Hematopoietic multipotent progenitor cell (in vitro differentiated cells): ENCODE measurements around the gene SLC22A7. TPM values are rescaled to one million over a fixed set of nuclear protein-coding genes. Genes with fewer than 3 reads are reported as not detected.
"Not testable (repeated sequence)": the region's sequence is repeated elsewhere in the genome, so short reads cannot be mapped to it uniquely, and the experiment has no call there.

ENCODE experiments used
- DNase-seq, 3 donors: peaks; one replicate each; pipeline ENCODE4 v3.0.0-alpha.2; 2011 to 2015; ENCODE audit warnings: low read depth in 2 of 3, low spot score in 2 of 3
- total RNA-seq: library from RNA; depleted of rRNA; stranded (reverse); fragments of >200 nt; gene quantifications from one replicate; pipeline ENCODE4 v1.2.3, GENCODE V29; 2012

Gene SLC22A7
- total RNA-seq, 1 donor: not detected

DNA sequence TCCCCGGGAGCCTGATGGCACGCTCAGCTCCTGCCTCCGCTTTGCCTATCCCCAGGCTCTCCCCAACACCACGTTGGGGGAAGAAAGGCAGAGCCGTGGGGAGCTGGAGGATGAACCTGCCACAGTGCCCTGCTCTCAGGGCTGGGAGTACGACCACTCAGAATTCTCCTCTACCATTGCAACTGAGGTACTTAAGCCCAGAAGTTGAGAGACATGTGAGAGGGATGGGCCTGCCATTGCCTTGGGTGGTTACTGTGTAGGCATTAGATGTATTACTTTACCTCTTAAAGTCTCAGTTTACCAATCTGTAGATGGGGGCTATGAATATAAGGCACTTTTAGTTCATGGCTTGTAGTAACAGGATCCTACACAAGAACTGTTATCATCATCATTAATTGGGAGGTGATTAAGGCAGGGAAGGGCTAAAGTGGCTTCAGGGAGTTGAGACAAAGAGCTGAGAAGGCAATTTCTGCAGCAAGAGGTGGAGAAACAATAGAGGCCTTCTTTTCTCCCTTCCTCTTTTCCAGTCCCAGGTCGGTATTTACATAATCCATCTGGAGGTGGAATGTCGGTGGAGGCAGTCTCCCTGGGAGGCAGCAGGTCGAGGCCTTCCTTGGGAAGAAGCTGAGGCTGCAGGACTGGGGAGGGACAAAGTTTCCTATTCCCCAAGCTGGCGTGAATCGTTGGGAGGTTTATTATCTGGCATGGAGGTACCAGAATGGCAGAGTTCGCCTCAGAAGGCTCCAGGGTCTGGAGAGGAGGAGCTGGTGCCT is 691 bp downstream of the SLC22A7 start:
- DNase-seq: no peak

DNA sequence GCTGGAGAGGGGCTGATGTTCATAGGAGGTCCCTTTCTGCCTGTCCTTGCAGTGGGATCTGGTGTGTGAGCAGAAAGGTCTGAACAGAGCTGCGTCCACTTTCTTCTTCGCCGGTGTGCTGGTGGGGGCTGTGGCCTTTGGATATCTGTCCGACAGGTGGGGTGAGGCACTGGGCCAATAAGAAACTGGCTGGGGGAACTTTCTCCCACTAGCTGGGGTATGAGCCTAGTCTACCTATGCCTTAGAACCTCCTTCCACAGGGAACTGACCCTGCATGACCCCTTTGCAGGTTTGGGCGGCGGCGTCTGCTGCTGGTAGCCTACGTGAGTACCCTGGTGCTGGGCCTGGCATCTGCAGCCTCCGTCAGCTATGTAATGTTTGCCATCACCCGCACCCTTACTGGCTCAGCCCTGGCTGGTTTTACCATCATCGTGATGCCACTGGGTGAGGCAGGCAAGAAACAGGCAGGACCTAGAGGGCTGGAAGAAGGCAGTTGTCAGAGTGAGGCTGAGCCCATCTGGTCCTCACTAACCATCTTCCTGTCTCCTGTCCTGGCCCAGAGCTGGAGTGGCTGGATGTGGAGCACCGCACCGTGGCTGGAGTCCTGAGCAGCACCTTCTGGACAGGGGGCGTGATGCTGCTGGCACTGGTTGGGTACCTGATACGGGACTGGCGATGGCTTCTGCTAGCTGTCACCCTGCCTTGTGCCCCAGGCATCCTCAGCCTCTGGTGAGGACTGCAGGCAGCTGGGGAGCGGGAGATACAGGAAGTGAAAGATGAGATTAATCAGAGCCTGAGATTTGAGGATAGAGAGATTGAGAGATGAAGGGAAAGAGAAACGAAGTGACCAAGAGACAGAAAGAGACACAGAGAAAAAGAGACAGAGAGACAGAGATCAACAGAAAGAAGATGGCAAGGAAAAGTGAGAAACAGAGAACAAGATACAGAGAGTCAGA is 1.6 kb downstream of the SLC22A7 start:
- no peak for DNase-seq

DNA sequence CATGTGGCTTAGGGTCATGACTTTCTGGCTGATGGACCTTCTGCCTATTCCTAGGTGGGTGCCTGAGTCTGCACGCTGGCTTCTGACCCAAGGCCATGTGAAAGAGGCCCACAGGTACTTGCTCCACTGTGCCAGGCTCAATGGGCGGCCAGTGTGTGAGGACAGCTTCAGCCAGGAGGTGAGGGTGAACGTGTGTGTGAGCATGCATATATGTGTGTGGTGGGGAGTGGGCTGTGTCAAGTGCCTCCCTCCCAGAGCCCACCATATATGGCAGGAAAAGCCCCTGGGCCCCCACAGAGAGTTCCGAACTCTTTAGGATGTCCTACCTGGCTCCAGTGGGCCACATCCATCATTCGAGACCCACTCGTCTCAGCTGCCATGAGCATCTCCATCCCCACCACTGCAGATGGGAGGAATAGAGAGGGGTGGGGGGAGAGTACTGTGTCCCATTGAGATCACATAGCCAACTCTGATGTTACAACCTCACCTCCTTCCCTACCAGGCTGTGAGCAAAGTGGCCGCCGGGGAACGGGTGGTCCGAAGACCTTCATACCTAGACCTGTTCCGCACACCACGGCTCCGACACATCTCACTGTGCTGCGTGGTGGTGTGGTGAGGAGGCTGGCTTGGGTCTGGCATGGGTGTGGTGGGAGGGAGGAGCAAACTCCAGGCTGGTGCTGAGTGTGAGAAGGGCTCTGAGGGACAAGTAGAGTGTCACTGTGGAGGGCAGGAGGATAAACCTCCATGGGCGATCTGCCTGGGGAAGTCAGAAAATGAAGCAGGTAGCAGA is 3.2 kb downstream of the SLC22A7 start:
- DNase-seq: no peak

DNA sequence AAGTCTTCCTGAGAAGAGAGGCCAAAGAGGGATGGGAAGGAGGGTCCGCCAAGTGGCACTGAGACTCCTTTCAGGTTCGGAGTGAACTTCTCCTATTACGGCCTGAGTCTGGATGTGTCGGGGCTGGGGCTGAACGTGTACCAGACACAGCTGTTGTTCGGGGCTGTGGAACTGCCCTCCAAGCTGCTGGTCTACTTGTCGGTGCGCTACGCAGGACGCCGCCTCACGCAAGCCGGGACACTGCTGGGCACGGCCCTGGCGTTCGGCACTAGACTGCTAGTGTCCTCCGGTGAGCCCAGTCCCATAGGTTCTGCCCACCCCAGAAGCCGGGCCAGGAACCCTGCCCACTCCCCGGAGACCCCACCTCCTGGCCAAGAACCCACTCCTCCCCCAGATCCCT is 4.1 kb downstream of the SLC22A7 start:
- no peak for DNase-seq

DNA sequence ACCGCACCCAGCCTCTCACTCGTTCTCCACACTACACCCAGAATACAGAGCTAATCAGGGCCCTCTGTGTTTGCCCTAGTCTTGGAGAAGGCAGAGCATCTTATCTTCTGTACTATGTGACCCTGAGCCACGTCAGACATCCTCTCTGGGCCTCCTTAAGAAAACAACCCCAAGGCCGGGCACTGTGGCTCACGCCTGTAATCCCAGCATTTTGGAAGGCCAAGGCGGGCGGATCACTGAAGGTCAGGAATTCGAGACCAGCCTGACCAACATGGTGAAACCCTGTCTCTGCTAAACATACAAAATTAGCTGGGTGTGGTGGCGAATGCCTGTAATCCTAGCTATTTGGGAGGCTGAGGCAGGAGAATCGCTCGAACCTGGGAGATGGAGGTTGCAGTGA is 4.9 kb downstream of the SLC22A7 start:
- DNase-seq: not testable (repeated sequence)

DNA sequence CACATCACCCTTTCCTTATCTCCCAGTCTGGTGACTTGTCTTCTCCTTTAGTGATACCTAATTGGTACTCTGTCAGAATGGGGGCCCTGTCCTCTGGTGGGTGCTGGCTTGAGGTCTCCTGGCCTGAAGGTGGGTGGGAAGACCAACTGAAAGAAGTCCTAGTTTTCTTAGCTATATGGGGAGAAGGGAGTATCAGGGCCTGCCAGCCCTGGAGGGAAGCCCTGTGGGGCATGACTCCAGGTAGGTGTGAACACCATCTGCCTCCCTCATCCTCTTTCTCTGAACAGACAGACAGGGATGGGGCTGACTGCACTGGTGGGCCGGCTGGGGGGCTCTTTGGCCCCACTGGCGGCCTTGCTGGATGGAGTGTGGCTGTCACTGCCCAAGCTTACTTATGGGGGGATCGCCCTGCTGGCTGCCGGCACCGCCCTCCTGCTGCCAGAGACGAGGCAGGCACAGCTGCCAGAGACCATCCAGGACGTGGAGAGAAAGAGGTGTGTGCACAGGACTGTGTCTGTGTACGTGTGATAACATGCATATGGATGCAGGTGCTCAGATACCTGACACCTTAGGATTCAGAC is 5.8 kb downstream of the SLC22A7 start:
- no peak for DNase-seq

DNA sequence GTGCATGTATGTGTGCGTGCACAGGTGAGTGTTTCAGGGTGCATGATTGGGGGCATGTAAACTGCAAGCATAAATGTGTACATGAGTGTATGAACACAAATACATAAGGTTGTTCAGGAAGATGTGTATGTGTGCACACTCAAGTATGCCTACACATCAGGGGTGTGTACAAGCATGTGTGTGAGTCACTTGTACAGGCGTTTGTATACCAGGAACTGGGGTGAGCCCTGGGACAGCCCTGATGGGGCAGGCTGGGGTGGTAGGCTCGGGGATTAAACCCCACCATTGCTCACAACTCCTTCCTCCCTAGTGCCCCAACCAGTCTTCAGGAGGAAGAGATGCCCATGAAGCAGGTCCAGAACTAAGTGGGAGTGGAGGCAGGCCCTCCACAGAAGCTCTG is 6.3 kb downstream of the SLC22A7 start:
- DNase-seq: no peak

DNA sequence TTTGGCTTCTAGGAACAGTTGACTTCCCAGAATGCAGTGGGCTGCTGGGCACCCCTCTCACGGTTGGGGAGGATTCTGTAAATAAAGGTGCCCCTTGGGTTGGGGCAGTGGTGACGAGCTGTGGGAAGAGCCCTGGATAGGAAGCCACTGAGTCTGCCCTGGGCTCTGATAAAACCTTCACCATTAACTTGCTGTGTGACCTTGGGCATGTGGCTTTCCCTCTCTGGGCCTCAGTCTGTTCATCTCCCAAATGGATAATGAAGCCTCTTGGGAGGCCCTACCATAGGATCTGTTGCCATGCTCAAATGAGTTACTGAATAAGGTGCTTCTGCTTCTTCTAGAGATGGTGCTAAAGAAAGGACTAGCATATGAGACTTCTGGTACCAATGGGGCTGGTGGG is 6.8 kb downstream of the SLC22A7 start:
- no peak for DNase-seq

DNA sequence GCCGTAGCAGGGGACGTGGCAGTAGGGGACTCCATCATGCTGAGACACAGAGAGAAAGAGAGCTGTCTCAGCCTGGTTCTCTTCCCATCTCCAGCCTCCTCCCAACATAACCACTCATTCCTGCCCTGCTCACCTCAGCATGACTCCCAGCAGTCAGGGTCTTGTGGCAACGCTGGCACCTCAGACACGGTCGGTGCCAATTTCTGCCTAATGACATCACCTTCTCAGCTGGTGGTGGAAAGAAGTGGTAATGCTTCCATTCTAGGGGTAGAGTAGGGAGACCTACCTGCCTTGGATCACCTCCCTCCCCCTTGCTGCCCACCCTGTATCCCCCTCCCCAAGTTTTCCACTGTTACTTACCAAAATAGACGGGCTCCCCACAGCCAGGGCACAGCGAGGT is 8.0 kb downstream of the SLC22A7 start:
- DNase-seq: no peak

DNA sequence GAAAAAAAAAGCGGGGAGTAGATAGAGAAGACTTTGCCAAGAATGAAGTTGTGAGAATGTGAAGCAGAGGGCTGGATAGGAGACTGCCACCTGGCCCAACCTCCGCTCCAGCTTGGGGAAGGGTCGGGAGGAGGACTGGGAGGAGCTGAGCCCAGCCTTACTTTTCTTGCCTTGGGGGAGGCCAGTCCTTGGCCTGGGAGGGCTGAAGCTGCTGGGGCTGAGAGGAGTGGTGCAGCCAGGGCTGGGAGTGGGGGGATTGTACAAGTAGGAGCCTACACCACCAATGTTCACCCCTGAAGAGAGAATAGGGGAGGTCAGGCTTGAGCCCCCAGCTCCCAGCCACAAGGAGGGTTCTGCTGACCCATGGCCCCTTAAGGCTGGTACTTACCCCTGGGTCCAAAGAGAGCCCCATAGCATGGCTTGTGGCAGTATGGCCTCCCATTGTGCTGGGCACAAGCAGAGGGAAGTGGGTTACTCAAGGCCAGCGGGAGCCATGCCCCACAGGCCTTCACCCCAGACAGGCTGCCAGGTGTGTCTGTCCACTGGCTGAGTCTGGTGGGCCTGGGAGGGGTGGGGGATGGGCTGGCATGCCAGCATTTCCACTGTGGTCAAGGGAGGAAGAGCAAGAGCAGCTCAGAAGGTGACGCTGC is 9.5 kb downstream of the SLC22A7 start:
- DNase-seq: no peak

DNA sequence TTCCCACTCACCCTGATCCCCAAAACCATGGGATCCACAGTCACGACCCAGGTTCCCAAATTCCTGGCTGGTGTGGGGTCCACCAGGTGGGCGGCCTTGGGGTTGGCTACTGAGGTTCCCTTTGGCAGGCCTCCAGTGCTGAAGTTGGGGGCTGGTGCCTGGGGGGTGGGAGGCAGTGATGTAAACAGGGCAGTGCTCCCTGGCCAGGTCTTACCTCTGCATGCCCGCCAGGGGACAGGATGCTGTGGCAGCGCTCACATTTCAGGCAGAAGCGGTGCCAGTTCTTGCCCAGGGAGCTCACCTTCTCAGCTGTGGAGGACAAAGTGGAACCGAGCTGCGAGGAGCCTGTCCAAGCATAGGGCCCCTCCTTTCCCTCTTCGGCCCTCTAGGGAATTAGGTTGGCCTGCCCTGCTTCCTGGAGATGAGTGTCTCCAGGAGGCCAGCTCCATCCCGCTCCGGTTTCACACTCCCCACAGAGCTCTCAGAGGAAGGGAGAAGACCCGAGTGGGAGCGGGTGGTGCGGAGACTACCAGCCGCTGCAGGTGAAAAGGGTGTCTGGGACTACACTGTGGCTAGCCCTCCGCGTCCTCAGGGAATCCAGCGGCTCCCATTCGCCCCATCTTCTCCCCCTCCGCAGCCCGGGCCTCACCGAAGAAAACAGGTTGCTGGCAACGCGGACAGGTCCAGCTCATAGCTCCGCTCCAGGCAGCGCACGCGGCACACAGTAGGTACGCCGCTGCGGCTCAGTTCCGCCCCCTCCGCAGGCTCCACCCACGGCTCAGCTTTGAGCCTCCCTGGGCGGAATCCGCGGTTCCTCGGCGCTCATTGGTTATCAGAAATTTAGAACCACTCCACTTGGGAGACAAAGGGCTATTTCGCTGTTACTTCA is 10.3 kb downstream of the SLC22A7 start, which contains the start of gene CRIP3:
Gene CRIP3 (minus strand): TSS at position 726 of the 889 bp plus-strand sequence. CDS start 34 bp downstream, at position 692.
- DNase-seq: peak in 2 of 3 donors; percentile 58 to 67

DNA sequence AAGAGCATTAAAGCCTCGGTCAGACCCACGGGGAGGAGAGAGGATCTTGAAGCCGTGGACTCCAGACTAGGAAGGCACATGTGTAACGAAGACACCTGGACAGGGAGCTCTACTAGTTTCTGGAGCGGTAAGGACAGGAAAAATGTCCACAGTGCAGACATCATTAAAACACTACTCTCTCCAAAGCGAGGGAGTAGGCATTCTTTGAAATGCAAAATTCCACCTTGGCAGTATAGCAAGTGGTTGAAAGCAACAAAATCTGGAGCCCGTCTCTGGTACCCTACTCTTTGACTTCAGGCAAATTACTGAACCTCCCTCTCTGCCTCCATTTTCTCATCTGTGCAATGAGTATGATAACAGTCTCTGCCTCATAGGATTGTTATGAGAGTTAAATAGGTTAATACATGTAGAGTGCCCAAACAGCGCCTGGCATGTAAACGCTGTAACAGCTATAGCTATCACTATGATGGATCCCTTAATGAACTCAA is 11.0 kb downstream of the SLC22A7 start:
- DNase-seq: no peak

DNA sequence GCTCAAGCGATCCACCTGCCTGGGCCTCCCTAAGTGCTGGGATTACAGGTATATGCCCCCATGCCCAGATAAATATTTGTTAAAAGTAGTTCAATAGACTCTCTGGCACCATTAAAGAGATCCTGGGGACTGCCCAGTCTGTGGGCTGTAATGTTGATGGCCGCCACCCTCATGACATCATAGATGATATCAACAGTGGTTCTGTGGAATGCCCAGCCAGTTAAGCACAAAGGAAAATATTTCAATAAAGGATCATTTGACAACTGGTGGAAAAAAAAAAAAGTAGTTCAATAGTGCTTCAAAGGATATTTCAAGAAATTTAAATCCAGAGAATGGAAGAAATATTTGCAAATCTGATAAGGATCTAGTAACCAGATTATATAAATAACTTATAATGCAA is 12.1 kb downstream of the SLC22A7 start:
- no peak for DNase-seq

DNA sequence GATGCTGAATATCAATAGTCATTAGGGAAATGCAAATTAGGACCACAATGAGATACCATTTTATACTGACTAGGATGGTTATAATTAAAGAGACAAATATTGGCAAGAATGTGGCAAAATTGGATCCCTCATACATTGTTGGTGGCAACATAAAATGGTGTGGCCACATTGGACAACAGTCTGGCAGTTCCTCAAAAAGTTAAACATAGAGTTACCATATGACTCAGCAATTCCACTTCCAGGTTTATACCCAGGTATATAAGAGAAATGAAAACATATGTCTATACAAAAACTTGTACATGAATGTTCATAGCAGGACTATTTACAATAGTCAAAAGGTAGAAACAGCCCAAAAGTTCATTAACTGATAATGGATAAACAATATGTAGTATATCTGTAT is 12.6 kb downstream of the SLC22A7 start:
- peak in 1 of 3 donors; percentile 67 for DNase-seq

DNA sequence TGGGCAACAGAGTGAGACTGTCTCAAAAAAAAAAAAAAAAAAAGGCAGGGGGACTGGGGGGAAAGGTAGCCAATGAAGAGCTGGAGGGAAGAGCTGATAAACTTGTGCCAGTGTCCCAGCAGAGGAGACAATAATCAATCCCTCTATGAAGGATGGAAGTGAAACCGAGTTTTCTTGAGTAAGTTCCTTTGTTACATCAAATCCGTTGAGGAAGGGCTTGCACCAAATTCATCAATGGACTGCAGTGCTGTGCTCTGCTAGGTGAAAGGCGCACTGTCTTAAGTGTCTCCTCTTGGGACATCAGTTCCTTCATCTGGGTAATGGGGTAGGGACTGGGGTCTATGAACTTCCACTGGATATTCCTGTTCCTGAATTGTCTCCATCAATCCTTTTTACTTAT is 13.6 kb downstream of the SLC22A7 start:
- no peak for DNase-seq

DNA sequence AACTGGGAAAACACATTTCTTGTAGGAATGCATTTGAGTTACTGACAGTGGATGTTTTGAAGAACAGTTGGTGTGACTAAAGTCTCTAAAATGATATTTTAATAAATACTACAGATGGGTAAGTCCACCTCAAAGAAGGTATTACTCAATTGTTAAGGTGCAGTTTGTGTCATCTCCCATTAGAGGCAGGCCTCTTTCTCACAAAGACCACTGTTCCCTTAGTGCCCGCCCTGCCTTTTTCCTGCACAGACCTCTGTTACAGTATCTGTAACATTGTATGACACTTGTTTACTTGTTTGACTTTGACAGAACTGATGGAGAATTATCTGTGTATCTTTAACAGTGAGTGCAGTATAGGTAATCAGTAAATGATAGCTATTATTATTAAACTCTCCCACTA is 15.8 kb downstream of the SLC22A7 start:
- no peak for DNase-seq

DNA sequence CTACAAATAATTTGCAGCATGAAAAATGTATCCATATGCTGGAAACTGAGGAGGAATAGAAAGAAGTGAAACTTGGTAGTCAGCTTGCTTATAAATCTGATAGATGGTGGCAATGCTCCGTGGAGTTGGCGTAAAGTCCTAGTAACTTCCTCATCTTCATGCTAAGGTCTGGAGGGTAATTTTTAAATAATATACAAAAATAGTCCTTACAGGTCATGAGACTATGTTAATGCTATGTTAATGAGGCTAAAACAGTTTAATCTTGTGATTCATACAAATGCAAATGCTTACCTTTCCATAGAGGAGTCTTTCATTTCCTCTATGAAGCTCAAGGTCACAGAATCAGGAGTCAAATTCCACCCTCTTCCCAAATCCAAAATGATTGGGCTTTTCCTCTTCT is 20.0 kb downstream of the SLC22A7 start:
- DNase-seq: no peak

DNA sequence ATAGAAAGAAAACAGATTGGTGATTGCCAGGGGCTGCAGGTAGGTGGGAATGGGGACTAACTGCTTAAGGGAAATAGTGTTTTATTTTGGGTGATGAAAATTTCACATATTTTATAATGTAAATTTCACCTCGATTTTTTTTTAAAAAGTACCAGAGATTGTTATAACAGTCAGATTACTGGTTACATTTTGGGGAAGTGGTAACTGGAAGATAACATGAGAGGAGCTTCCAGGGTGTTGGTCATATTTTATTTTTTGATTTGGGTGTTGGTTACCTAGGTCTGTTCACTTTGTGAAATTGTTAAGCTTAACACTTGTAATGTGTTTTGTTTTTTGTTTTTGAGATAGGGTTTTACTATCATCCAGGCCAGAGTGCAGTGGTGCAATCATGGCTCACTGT is 27.8 kb downstream of the SLC22A7 start:
- DNase-seq: no peak

DNA sequence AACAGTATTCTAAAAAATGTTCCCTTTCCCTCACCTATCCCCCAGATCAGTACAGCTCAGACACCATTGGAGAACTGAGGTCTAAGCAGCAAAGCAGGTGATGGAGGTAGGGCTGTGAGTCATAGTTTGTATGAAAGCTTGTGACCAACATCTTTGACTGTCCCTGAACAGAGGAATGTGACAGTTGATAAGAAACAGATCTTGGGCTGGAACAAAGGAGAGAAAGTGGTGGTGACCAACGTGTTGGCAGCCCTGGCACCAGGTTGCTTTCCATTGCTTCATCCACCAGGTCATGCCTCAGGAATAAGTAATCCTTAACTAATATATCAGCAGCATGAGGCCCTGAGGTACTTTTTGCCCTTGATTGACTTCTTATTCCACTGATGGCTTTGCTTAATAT is 30.5 kb downstream of the SLC22A7 start:
- DNase-seq: no peak
